ENCODE results near the gene PGLYRP4.

Gene PGLYRP4

GRCh38 chr1:153291514-153291913, 57.1 kb downstream of the PGLYRP4 start:
- no peak for DNase-seq (ENCODE audit: low read depth, low spot score)
- no peak overlapping the region for H3K27ac ChIP-seq (ENCODE audit: low read length)
- H3K9me3 ChIP-seq (ENCODE audit: control insufficient read depth, insufficient read depth, low read length): no peaks in the 10 kb centered on the region
- H3K36me3 ChIP-seq (ENCODE audit: control insufficient read depth, insufficient read depth, low read length): no peaks in the 10 kb centered on the region
- H3K4me3 ChIP-seq (ENCODE audit: low read length): no peak overlapping the region
- peaks cover 1% of the 10 kb centered on the region for H3K4me1 ChIP-seq (ENCODE audit: control insufficient read depth, insufficient read depth, low read length)
- H3K27me3 ChIP-seq (ENCODE audit: control insufficient read depth, insufficient read depth, low read length): no peaks in the 10 kb centered on the region
- WGBS (ENCODE audit: insufficient coverage, insufficient read length): no CpG with 5 or more reads among the region's 5 CpGs

- H3K27me3 ChIP-seq (ENCODE audit: control insufficient read depth, insufficient read depth, low read length): no peaks in the 10 kb centered on the region
- H3K36me3 ChIP-seq (ENCODE audit: control insufficient read depth, insufficient read depth, low read length): no peaks in the 10 kb centered on the region
- no peaks in the 10 kb centered on the region for H3K9me3 ChIP-seq (ENCODE audit: control insufficient read depth, insufficient read depth, low read length)
- DNase-seq (ENCODE audit: low read depth, low spot score): peak; percentile 43
- no peak overlapping the region for H3K27ac ChIP-seq (ENCODE audit: low read length)
- H3K4me1 ChIP-seq (ENCODE audit: control insufficient read depth, insufficient read depth, low read length): peaks cover 1% of the 10 kb centered on the region
- 100% methylated on average over 2 of the region's 11 CpGs for WGBS (ENCODE audit: insufficient coverage, insufficient read length)
- no peak overlapping the region for H3K4me3 ChIP-seq (ENCODE audit: low read length)
Observed at GRCh38 chr1:153288634-153289275, 59.9 kb downstream of the PGLYRP4 start.
